A673 (cell line): ENCODE measurements around the gene CHRNB4. TPM values are rescaled to one million over a fixed set of nuclear protein-coding genes. Genes with fewer than 3 reads are reported as not detected.

Experiments used
- BruUV-seq: library from RNA; stranded (reverse); fragments of 400-500 nt; replicated peaks from 2 replicates; lab custom pipeline; 2021; lab: Mats Ljungman, UMichigan
- CTCF ChIA-PET: fragments of 300-600 bp; sonication (Branson Sonifier 250); formaldehyde crosslinking; loops from one replicate; lab custom pipeline; 2022; ENCODE audit warnings: antibody characterized with exemption; lab: Charles Lee
- POLR2A ChIA-PET: fragments of 300-600 bp; sonication (Branson Sonifier 250); formaldehyde crosslinking; loops from one replicate; lab custom pipeline; 2022; ENCODE audit warnings: antibody characterized with exemption; ENCODE audit not compliant: low non-redundant PET; lab: Charles Lee
- DNase-seq: peaks from one replicate; pipeline ENCODE4 v3.0.0-alpha.2; 2015; ENCODE audit warnings: low spot score
- H3K27ac ChIP-seq: fragments of 200-600 bp; sonication (generic); 2 replicates; pipeline ENCODE4 v1.5.1; 2016; ENCODE audit warnings: mixed run types, low read depth, mild to moderate bottlenecking, mixed read lengths, antibody characterized with exemption, low read length; ENCODE audit not compliant: poor library complexity, severe bottlenecking
- H3K27me3 ChIP-seq: fragments of 200-600 bp; sonication (generic); replicated peaks from 2 replicates; pipeline ENCODE4 v1.6.1; 2017; ENCODE audit warnings: mixed run types, low read depth, mild to moderate bottlenecking, mixed read lengths, antibody characterized with exemption, low read length; ENCODE audit not compliant: insufficient read depth, poor library complexity
- H3K36me3 ChIP-seq: fragments of 200-600 bp; sonication (generic); 2 replicates; pipeline ENCODE4 v1.6.1; 2016; ENCODE audit warnings: mixed run types, mild to moderate bottlenecking, mixed read lengths, antibody characterized with exemption, low read length; ENCODE audit not compliant: insufficient read depth, poor library complexity, severe bottlenecking
- H3K4me1 ChIP-seq: fragments of 200-600 bp; sonication (generic); 2 replicates; pipeline ENCODE4 v1.6.1; 2017; ENCODE audit warnings: mixed run types, mild to moderate bottlenecking, mixed read lengths, antibody characterized with exemption, low read length; ENCODE audit not compliant: insufficient read depth, poor library complexity, severe bottlenecking
- H3K4me3 ChIP-seq: fragments of 200-600 bp; sonication (generic); 2 replicates; pipeline ENCODE4 v1.5.1; 2016; ENCODE audit warnings: low read depth, mixed run types, mild to moderate bottlenecking, mixed read lengths, low read length; ENCODE audit not compliant: poor library complexity, severe bottlenecking
- H3K9me3 ChIP-seq: fragments of 200-600 bp; sonication (generic); 2 replicates; pipeline ENCODE4 v1.6.1; 2016; ENCODE audit warnings: mixed run types, low read depth, mild to moderate bottlenecking, mixed read lengths, antibody characterized with exemption, low read length; ENCODE audit not compliant: poor library complexity, severe bottlenecking
- CTCF ChIP-seq: fragments of 300-800, 200-600 bp; sonication (generic); conservative IDR thresholded peaks from 2 replicates; pipeline ENCODE4 v1.5.1; 2017; ENCODE audit warnings: low read depth, mild to moderate bottlenecking, antibody characterized with exemption, low read length, moderate library complexity, mixed read lengths
- EZH2 ChIP-seq: fragments of 200-600 bp; sonication (generic); IDR thresholded peaks from 2 replicates; pipeline ENCODE4 v1.6.1; 2017; ENCODE audit warnings: borderline replicate concordance, low read depth, mild to moderate bottlenecking, mixed read lengths, antibody characterized with exemption, low read length; ENCODE audit not compliant: poor library complexity, severe bottlenecking
- intact Hi-C: fragments of 100-400 bp; cut with micrococcal nuclease; formaldehyde crosslinking; loops from one replicate; pipeline ENCODE4 v1.10.0; 2022; ENCODE audit not compliant: unreplicated experiment
- total RNA-seq: library from RNA; stranded (reverse); gene quantifications from 2 replicates; pipeline ENCODE4 v1.2.3, GENCODE V29; 2021

Gene CHRNB4
- total RNA-seq, 1 experiment from 2014 or later = not detected

DNA sequence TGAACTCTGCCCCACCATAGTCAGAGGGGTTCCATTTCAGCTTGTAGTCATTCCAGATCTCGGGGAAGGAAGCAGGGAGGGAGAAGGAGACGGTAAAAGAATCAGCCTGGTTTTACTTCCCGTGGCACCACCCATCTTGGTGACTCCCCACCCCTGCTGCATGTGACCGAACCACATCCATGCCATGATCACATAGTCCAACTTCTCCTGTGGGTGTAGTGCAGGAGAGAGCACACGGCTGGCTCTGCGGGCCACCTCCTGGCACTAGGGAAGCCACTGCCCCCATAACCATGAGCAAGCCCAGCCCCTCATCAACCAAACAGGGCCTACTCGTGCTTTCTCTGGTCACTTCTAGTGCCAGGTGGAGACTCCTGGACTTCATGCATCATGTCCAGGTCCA lies 23.9 kb downstream of the CHRNB4 start:
- TF ChIP-seq CTCF (no peak), EZH2 (no peak)
- CTCF ChIA-PET = no interaction called here
- intact Hi-C loops = no loop called here
- H3K4me3 ChIP-seq = no peak overlapping the region
- no peaks in the 10 kb centered on the region for H3K4me1 ChIP-seq
- BruUV-seq = no TSS peak
- no peaks in the 10 kb centered on the region for H3K9me3 ChIP-seq
- no peaks in the 10 kb centered on the region for H3K36me3 ChIP-seq
- no peak overlapping the region for H3K27ac ChIP-seq
- H3K27me3 ChIP-seq = peaks cover 38% of the 10 kb centered on the region
- POLR2A ChIA-PET = no interaction called here
- DNase-seq = no peak

- no peak for DNase-seq
- intact Hi-C loops = no loop called here
Observed at GRCh38 chr15:78616506-78616905, 24.5 kb downstream of the CHRNB4 start.

DNA sequence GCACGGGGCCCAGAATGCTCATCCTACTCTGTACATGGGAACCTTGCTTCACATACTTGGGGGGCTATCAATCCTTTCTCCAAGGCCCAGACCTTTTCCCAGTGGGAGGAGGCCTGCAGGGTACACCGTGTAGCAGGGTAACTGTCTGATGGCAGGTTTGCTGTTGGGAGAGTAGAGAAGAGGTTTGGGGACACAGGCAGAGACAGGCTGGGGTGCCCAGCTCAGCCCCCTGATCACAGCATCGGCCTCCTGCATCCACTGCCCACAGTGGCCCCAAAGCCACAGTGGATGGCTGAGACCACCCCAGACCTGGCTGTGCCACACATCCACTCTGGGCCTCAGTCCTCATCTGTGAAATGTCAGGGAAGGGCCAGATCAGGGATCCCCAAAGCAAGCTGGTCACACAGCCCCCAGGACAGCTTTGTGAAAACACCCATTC lies 25.8 kb downstream of the CHRNB4 start:
- H3K4me3 ChIP-seq = no peak overlapping the region
- peaks cover 20% of the 10 kb centered on the region for H3K27me3 ChIP-seq
- intact Hi-C loops = no loop called here
- H3K9me3 ChIP-seq = no peaks in the 10 kb centered on the region
- DNase-seq = no peak
- ChIA-PET CTCF (no interaction called here), POLR2A (no interaction called here)
- no peaks in the 10 kb centered on the region for H3K4me1 ChIP-seq
- TF ChIP-seq EZH2 (no peak), CTCF (no peak)
- BruUV-seq = no TSS peak
- H3K36me3 ChIP-seq = no peaks in the 10 kb centered on the region
- no peak overlapping the region for H3K27ac ChIP-seq

More at GRCh38 chr15:78616506-78616905, 24.5 kb downstream of the CHRNB4 start:
- H3K36me3 ChIP-seq = no peaks in the 10 kb centered on the region
- peaks cover 33% of the 10 kb centered on the region for H3K27me3 ChIP-seq
- no peak overlapping the region for H3K4me3 ChIP-seq
- H3K27ac ChIP-seq = no peak overlapping the region
- no peak for TF ChIP-seq CTCF
- no peak for TF ChIP-seq EZH2
- CTCF ChIA-PET = interaction anchor here (0.6 kb wide), 1 partner anchor 61 kb away, joined by 7 read pairs; no protein-coding TSS in a partner anchor
- H3K9me3 ChIP-seq = no peaks in the 10 kb centered on the region
- H3K4me1 ChIP-seq = no peaks in the 10 kb centered on the region
- POLR2A ChIA-PET = no interaction called here
- BruUV-seq = no TSS peak
